Non-pigmented ciliary epithelial cell (primary cell): Measurements from ENCODE around the gene PXK.
A peak's percentile ranks its signal among the peaks of the same experiment; 100 is the strongest.
"Not testable (repeated sequence)": the region's sequence is repeated elsewhere in the genome, so short reads cannot be mapped to it uniquely, and the experiment has no call there.

Experiments used
- DNase-seq: peaks from one replicate; pipeline ENCODE4 v3.0.0-alpha.2; 2010; ENCODE audit warnings: low read depth

Gene PXK

DNA sequence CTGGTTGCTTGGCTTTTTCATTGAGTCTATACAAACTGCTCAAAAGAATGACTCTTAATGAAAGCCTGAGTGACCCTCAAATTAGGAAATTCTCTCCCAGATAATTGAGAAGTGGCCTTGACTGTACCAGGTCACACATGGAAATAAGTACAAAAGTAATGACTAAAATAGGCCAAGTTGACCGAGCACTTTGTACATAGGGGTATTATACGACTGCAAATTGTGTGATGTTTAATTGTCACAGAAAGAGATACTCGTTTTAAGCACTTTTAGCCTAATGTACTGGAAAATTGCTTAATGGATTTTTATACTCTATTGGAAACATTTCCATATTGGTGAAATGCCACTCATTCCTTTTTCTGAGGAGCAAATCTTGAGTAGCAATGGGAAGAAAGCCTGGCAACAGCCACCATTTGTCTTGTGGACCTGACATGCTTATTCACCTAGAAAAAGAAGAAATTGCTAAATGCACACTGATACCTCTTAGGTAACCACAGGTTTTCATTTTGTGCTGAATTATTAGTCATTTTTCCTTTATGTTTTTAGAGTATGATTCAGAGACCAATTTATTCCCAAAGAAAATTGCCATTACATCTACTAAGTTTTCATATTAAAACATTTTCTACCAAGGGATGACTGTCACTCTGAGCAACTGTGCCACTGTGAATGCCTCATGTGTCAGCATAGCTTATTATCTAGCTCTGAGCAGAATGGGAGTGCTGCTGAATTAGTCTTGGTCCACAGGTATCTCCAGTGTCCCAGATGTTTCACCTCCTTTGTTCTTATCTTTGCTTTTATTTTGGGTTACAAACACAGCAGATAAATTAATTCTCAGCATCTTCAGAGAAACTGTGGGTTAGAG, 8.9 kb upstream of the PXK start:
- DNase-seq: no peak

- no peak for DNase-seq
Observed at GRCh38 chr3:58324391-58325390, 8.0 kb upstream of the PXK start.

- DNase-seq: no peak
Observed at GRCh38 chr3:58325525-58325992, 7.1 kb upstream of the PXK start.

DNA sequence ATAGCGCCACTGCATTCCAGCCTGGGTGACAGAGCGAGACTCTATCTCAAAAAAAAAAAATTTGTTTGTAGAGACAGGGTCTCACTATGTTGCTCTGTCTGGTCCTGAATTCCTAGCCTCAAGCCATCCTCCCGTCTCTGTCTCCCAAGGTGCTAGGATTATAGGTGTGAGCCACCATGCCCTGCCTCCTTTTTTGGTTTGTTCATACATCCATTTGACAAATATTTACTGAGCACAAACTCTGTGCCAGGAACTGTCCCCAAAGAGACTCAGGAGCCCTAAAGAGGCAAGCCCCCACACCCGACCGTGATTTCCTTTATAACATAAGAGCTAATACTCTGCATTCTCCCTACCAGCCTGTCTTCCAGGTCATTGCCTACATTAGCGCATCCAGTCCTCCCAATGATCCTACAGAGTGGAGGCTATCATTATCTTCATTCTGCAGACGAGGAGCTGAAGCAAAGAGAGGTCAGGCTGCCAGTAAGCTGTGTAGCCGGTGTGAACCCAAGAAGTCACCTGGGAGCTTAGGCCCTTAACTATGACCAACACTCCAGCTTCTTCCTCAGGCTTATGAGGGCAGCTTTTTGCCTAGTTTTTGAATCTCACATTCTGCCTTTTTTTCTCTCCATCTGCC, 6.3 kb upstream of the PXK start:
- DNase-seq: no peak

DNA sequence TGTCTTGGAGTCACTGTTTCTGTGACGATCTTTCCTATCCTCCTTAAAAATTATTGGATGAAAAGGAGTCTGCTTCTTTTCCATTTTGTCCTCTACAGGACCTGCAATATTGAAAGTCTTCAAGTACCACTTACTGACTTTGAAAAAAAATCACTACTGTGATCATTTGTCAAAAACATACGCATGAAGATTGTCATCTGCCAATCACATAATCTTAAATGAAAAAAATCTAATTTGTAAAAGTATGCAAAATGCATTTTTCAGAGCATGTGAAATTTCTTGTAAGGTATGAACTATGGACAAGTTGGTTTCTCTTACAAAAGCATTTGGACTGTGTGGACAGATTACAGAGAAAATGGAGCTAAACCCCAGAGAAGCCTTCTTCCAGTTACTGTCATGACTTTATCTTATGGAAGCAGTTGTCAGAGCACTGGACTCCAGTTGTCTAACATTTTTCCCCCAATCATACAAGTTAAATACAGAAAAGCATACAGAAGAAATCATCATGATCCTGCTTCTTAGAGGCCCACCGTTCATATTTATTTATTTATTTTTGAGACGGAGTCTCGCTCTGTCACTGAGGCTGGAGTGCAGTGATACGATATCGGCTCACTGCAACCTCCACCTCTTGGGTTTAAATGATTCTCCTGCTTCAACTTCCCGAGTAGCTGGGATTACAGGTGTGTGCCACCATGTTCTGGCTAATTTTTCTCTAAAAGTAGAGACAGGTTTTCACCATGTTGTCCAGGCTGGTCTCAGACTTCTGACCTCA, 3.4 kb upstream of the PXK start:
- no peak for DNase-seq

GRCh38 chr3:58329922-58330413, 2.7 kb upstream of the PXK start:
- no peak for DNase-seq

GRCh38 chr3:58331593-58332152, 1.0 kb upstream of the PXK start:
- no peak for DNase-seq

DNA sequence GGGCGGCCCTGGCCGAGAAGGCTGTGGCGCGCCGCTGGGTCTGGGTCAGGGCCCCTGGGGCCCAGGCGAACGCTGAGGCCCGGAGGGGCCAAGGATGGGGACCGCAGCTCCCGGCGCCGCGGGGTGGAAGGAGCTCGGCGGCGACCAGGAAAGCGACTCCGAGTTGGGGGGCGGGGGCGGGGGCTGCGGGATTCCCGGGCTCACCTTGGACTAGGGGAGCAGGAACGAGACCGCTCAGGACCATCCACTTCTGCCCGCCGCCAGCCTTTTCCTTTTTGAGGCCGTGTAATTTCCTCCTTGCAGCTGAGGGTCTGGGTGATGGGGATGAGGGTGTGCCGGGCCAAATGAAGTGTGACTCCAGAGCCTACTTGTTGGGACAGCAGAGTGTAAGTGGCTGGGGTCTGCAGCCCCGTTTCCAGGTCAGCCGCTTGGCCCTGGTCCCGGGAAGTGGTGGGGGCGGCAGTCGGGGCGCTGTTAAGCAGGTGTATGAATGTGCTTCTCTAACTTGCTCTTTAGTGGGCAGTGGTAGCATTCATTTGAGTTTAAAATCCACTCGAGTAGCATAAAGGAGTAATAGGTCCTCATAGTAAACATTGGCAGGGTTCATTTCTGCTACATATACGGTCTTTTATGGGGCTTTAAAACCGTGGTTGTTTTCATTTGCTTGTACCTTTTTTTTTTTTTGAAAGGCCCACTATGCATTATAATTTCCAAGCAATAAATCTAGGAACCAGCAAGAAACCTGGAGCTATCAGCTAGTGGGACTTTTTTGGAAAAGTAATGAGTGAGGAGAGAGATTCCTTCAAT, 717 bp downstream of the PXK start:
- no peak for DNase-seq

DNA sequence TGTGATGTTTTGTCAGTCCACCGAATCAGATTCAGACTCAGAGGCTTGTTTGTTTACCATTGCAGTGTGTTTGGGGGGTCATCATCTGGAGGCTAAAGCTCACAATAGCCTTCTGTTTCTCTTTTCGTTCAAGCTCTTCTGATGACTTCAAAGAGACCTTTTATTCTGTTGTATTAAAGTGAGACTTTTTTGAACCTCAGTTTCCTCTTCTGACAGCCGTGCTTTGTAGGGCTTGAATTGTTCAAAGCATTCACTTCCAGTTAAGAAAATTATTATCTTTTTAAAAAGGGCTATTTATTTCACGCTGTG, 1.3 kb downstream of the PXK start:
- DNase-seq: no peak

DNA sequence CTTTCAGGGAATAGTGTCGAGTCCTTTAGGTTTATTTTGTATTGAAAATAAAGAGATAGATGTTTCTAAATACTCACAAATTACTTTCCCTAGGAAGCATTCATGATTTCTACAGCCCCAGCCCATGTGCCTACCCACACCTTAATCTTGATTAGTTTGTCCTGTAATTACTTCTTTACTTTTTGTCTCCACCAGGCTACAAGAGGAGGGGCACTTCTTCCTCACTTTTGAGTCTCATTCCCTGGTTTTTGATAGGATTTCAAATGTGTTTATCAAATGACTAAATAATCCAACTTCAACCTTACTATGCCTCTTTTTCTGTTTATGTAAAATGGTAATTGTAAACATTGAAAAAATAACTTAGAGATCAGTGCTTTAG, 1.8 kb downstream of the PXK start:
- DNase-seq: no peak

DNA sequence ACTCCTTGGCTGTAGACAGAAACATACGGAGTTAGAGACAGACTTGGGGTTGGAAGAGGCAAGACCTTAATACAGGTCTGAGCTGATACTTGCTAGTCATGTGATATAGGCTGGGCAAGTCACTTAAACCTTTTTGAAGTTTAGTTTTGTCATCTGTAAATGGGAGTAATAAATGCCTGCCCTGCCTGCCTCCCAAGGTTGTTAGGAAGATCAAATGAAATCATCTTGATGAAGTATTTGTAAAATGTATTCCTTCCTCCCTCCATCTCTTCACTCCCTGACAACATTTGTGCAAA, 2.9 kb downstream of the PXK start:
- no peak for DNase-seq

DNA sequence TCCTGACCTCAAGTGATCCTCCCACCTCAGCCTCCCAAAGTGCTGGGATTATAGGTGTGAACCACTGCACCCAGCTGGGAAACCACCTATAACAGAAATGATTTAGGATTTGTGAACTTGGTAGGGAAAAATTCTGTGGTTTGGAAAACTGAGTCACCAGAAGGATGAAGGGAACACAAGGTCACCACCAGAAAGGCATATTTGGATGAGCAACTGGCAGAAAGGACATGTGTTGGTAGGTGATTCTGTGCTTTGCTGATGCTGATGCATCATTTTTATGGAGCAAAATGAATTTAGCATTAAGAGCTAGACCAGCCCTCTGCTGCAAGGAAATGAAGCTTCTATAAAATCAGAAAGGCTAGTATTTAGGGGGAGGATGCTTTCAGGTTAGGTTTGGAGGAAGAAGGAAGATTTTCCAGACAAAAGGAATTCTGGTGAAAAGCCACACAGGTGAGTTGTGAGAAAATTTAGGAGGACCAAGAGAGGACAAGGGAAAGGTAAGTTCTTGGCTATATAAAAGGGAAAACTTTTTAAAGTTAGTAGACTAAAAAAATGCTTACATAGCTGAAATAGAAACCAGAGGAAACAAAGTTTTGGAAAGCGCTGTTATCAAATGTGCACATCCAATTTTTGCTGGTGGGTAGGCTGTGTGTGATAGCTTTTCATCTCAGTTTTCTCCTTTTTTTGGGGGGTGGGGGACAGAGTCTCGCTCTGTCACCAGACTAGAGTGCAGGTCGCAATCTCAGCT, 3.6 kb downstream of the PXK start:
- peak; percentile 42 for DNase-seq

DNA sequence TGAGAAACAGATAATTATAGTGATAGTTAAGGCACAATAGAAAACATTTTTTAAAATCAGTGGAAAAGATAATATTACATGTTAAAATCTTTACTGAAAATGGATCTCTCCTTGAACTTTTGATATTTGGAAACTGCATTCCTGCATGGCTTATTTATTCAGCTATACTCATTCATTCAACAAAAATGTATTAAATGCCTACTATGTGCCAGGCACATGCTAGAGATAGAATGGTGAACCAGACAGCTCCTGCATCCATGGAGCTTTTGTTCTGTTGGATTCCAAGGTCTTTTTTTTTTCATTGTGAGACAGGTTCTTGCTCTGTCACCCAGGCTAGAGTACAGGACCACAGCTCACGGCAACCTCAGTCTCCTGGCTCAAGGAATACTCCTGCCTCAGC, 4.5 kb downstream of the PXK start:
- no peak for DNase-seq

DNA sequence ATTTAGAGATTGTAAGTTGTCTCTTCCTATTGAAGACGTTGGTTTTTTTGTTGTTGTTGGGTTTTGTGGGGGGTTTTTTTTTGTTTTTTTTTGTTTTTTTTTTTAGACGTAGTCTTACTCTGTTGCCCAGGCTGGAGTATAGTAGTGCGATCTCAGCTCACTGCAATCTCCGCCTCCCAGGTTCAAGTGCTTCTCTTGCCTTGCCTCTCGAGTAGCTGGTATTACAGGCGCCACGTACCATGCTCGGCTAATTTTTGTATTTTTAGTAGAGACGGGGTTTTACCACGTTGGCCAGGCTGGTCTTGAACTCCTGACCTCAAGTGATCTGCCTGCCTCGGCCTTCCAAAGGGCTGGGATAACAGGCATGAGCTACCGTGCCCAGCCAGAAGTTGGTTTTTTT, 6.5 kb downstream of the PXK start:
- DNase-seq: not testable (repeated sequence)

- no peak for DNase-seq
Observed at GRCh38 chr3:58340594-58341244, 8.0 kb downstream of the PXK start.

- DNase-seq: no peak
Observed at GRCh38 chr3:58341376-58341775, 8.7 kb downstream of the PXK start.

GRCh38 chr3:58342676-58343075, 10.0 kb downstream of the PXK start:
- no peak for DNase-seq

DNA sequence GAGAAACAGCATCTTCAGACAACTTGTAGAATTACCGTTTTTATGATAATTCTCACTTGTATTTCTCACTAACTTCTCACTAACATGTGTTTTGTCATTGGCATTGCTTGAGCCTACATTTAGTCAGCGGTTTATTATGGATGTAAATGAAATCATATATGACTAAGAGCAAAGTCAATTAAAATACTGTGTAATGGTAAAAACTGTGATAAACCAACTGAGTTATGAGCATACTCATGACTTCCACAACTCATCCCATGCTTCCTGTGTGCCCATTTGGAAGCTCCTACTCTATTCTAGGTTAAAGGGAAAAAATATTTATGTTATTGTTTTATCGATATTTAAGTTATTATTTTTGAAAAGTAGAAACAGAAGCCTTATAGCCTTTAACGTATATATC, 12.8 kb downstream of the PXK start:
- no peak for DNase-seq

DNA sequence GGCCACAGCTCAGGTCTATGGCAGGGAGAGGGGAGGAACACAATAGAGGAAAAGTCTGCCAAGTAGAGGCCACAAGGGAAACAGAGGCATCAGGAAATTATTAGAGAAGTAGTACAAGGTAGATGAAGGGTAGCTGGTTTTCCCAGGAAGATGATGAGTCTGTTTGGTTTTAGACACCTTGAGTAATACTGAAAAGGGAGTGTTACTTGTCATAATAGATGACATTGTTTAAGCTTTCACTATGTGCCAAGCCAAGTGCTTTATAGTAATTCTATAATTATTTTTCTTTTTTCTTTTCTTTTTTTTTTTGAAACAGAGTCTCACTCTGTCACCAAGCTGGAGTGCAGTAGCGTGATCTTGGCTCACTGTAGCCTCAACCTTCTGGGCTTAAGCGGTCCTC, 13.7 kb downstream of the PXK start:
- no peak for DNase-seq
